Upper lobe of left lung (tissue), 6 donors: ENCODE measurements around the gene KRTAP5-5. TPM values are rescaled to one million over a fixed set of nuclear protein-coding genes. Genes with fewer than 3 reads are reported as not detected.

ENCODE experiments used
- ATAC-seq, 2 donors: fragments of 200-7000 bp; cut with Tn5 transposase; one replicate each; pipeline ENCODE4 v1.9.1; 2022; ENCODE audit warnings: mild to moderate bottlenecking in 2 of 2, moderate library complexity in 2 of 2; ENCODE audit not compliant: low FRiP score in 2 of 2
- DNase-seq, 2 donors: peaks; one replicate each; pipeline ENCODE4 v3.0.0-alpha.2; 2019 to 2020
- H3K27ac ChIP-seq, 4 donors: fragments of 200-600 bp; sonication (generic); one replicate each; pipeline ENCODE4 v1.5.1; 2016 to 2019
- H3K27me3 ChIP-seq, 4 donors: fragments of 200-600 bp; sonication (generic); one replicate each; pipeline ENCODE4 v1.5.1; 2017 to 2019
- H3K36me3 ChIP-seq, 4 donors: fragments of 200-600 bp; sonication (generic); one replicate each; pipeline ENCODE4 v1.5.1; 2016 to 2019
- H3K4me1 ChIP-seq, 4 donors: fragments of 200-600 bp; sonication (generic); one replicate each; pipeline ENCODE4 v1.5.1; 2018 to 2019
- H3K4me3 ChIP-seq, 4 donors: fragments of 200-600 bp; sonication (generic); one replicate each; pipeline ENCODE4 v1.5.1; 2017 to 2019; ENCODE audit warnings: mild to moderate bottlenecking in 2 of 4, moderate library complexity in 1 of 4
- H3K9me3 ChIP-seq, 4 donors: fragments of 200-600 bp; sonication (generic); one replicate each; pipeline ENCODE4 v1.5.1; 2018 to 2019
- EP300 ChIP-seq, 4 donors: sonication (generic); formaldehyde crosslinking; IDR thresholded peaks; one replicate each; pipeline ENCODE4 v1.5.1; 2017; ENCODE audit warnings: antibody characterized with exemption in 4 of 4, control low read depth in 2 of 4
- POLR2A ChIP-seq, 4 donors: fragments of 450-650 bp; IDR thresholded peaks; one replicate each; pipeline ENCODE4 v1.5.1; 2016 to 2017; ENCODE audit warnings: antibody characterized with exemption in 4 of 4, mild to moderate bottlenecking in 2 of 4
- POLR2AphosphoS5 ChIP-seq, 2 donors: sonication (generic); formaldehyde crosslinking; IDR thresholded peaks; one replicate each; pipeline ENCODE4 v1.5.1; 2017; ENCODE audit warnings: antibody characterized with exemption in 2 of 2
- WGBS, 2 donors: methylation state at CpG; one replicate each; pipeline ENCODE4 v1.1.5; 2017 to 2018; 5-methylcytosine and 5-hydroxymethylcytosine counted together
- total RNA-seq, 6 donors: library from RNA; depleted of rRNA in 4 of 6; stranded (reverse); fragments of >200 nt in 4 of 6; gene quantifications; one replicate each; pipeline versions ENCODE4 v1.1.0 to v1.2.1, GENCODE V29; 2016 to 2021
- TF ChIP-seq, protein P1 (sequence below), 6 experiments: fragments of 450-650 bp in 4 of 6; fragments of 200-600 bp in 2 of 6; sonication (generic) in 2 of 6; IDR thresholded peaks; one replicate each; pipeline ENCODE4 v1.5.1; 2016 to 2019; ENCODE audit warnings: antibody characterized with exemption in 6 of 6
- donor health status: DM: no; HTN: no; CAD: no; lungs with moderate emphysema.
- donor health status: DM: no; HTN: yes; CAD: no; lungs with severe emphysema.

KRTAP5-5 gene
- total RNA-seq, 6 donors from 2014 or later: not detected

DNA sequence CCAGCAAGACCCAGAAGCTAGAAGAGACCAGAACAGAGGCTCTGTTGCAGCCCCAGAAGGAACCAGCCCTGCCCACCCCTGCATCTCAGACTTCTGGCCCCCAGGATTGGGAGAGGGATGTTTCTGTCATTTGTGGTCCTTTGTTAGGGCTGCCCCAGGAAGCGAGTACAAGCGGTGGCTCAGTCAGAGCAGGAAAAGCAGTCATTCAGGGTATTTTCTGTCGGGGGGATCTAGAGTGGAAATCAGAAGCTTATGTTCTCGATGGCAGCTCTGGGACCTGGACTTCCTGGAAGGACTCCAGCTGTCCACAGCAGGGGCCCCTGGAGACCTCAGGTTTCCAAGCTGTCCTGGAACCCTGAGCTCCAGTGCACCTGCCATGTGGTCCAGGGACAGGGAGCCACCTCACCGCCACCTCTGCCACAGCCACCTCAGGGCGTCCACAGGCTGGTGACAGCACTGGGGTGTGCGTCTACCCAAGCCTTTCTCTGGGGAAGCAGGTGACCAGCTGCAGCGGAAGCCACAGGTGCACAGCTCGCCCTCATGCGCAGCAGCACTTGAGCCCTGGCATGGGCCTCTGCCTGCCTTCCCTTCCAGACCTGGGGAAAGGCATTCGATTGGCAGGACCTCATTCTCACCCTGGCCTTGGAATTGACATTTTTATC lies 2.6 kb downstream of the KRTAP5-5 start:
- no peak overlapping the region for H3K4me3 ChIP-seq
- ATAC-seq (peak in 1 of 2 donors; percentile 51), DNase-seq (no peak)
- peaks cover 0 to 8% (median 0%) of the 10 kb centered on the region in 4 donors for H3K27me3 ChIP-seq
- WGBS, 2 donors: 31 to 69% methylated on average over 5 to 11 of the region's 11 CpGs
- no peaks in the 10 kb centered on the region for H3K9me3 ChIP-seq
- H3K36me3 ChIP-seq: no peaks in the 10 kb centered on the region
- peaks cover 0 to 12% (median 7%) of the 10 kb centered on the region in 4 donors for H3K4me1 ChIP-seq
- TF ChIP-seq POLR2AphosphoS5 (IDR thresholded peaks at IDR 0.05) (no peak), EP300 (IDR thresholded peaks at IDR 0.05) (no peak), POLR2A (IDR thresholded peaks at IDR 0.05) (no peak)
- TF ChIP-seq, protein P1, sequence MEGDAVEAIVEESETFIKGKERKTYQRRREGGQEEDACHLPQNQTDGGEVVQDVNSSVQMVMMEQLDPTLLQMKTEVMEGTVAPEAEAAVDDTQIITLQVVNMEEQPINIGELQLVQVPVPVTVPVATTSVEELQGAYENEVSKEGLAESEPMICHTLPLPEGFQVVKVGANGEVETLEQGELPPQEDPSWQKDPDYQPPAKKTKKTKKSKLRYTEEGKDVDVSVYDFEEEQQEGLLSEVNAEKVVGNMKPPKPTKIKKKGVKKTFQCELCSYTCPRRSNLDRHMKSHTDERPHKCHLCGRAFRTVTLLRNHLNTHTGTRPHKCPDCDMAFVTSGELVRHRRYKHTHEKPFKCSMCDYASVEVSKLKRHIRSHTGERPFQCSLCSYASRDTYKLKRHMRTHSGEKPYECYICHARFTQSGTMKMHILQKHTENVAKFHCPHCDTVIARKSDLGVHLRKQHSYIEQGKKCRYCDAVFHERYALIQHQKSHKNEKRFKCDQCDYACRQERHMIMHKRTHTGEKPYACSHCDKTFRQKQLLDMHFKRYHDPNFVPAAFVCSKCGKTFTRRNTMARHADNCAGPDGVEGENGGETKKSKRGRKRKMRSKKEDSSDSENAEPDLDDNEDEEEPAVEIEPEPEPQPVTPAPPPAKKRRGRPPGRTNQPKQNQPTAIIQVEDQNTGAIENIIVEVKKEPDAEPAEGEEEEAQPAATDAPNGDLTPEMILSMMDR (IDR thresholded peaks at IDR 0.05): no peak
- no peak overlapping the region for H3K27ac ChIP-seq

DNA sequence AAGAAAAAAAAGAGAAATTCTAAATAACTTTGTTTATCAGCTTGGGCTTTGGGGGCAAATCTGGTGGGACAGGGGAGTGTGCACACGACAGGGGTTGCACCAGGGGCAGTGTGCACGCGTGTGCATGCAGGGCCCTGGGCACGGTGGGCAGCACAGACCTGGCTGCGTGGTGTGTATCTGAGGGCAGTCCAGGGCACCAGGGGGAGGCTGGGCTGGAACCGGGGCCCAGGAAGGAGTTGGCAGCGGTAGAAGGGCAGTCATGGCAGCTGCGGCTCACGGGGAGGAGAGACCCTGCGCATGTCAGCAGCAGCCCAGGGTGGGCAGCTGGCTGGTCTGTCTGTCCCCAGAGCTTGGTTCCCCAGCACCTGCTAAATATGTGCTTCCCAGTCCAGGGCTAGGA lies 4.3 kb downstream of the KRTAP5-5 start:
- Histone ChIP-seq H3K36me3 (no peaks in the 10 kb centered on the region), H3K9me3 (no peaks in the 10 kb centered on the region), H3K27me3 (peaks cover 0 to 2% (median 0%) of the 10 kb centered on the region in 4 donors), H3K4me1 (peaks cover 5 to 13% (median 8%) of the 10 kb centered on the region in 4 donors), H3K4me3 (no peak overlapping the region), H3K27ac (no peak overlapping the region)
- TF ChIP-seq, protein P1 (IDR thresholded peaks at IDR 0.05): no peak
- no peak for TF ChIP-seq POLR2A (IDR thresholded peaks at IDR 0.05)
- no peak for TF ChIP-seq EP300 (IDR thresholded peaks at IDR 0.05)
- no peak for TF ChIP-seq POLR2AphosphoS5 (IDR thresholded peaks at IDR 0.05)
- no peak for DNase-seq
- 90 to 96% methylated on average over 9 to 10 of the region's 10 CpGs for WGBS, 2 donors
- no peak for ATAC-seq

DNA sequence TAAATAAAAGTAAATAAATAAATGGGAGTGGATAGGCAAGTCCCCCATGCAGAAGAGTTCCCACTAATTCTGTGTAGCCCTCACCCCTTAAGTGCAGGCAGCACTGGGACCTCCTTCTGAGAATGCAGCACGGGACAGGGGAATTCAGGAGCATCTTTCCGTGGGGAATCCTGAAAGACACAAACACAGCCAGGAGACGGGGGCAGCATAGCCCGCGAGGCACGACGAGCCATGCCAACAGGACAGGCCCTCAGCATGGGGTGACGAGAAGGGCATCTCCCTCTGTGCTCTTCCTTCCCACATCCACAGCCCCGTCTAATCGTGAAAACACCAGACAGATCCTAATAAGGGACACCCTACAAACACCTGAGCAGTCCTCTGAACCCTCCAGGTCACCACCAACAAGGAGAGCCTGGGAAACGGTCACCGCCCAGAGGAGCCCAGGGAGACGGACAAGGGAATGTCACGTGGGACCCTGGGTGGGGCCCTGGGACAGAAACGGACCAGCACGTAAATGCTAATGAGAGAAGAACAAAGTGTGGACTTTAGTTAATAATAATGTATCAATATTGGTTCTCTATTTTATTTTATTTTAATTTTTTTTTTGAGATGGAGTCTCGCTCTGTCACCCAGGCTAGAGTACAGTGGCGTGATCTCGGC lies 6.8 kb downstream of the KRTAP5-5 start:
- Histone ChIP-seq H3K4me1 (peaks cover 3 to 18% (median 14%) of the 10 kb centered on the region in 4 donors), H3K9me3 (no peaks in the 10 kb centered on the region), H3K4me3 (no peak overlapping the region), H3K27ac (no peak overlapping the region), H3K27me3 (no peaks in the 10 kb centered on the region), H3K36me3 (no peaks in the 10 kb centered on the region)
- WGBS, 2 donors: 91 to 92% methylated on average over 19 of the region's 19 CpGs
- TF ChIP-seq, protein P1 (IDR thresholded peaks at IDR 0.05): no peak
- TF ChIP-seq EP300 (IDR thresholded peaks at IDR 0.05) (no peak), POLR2AphosphoS5 (IDR thresholded peaks at IDR 0.05) (no peak), POLR2A (IDR thresholded peaks at IDR 0.05) (no peak)
- no peak for ATAC-seq
- DNase-seq: no peak

DNA sequence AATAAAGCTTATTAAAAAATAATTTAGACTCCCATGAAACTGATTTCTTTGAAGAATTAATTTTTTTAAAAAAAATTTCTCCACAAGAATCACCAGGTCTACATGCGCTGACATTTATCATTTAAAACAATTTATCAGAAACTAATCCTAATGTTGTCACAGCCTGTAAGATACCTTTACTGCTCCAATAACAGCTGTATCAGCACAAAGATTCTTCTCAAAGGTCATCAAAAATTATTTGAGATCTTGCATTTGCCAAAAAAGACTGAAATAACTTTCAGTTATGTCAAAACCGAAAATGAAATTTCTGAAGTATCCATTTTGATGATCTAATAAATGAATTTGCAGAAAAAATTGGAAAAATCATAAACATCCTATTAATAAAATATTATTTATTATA lies 8.1 kb downstream of the KRTAP5-5 start:
- Histone ChIP-seq H3K4me3 (no peak overlapping the region), H3K27ac (no peak overlapping the region), H3K4me1 (peaks cover 3 to 15% (median 13%) of the 10 kb centered on the region in 4 donors), H3K36me3 (no peaks in the 10 kb centered on the region), H3K27me3 (no peaks in the 10 kb centered on the region), H3K9me3 (no peaks in the 10 kb centered on the region)
- no peak for DNase-seq
- 92 to 95% methylated on average over 2 of the region's 2 CpGs for WGBS, 2 donors
- TF ChIP-seq EP300 (IDR thresholded peaks at IDR 0.05): no peak
- TF ChIP-seq POLR2A (IDR thresholded peaks at IDR 0.05): no peak
- TF ChIP-seq, protein P1 (IDR thresholded peaks at IDR 0.05): no peak
- no peak for TF ChIP-seq POLR2AphosphoS5 (IDR thresholded peaks at IDR 0.05)
- no peak for ATAC-seq
